ENCODE measurements around the gene LAMC2.

GRCh38 chr1:183259924-183260323, 73.9 kb downstream of the LAMC2 start:
- TF ChIP-seq CTCF (conservative IDR thresholded peaks at IDR 0.05) (no peak), ZFX (IDR thresholded peaks at IDR 0.05) (no peak)
